Stimulated activated CD8-positive, alpha-beta memory T cell treated with anti-CD3 and anti-CD28 coated beads, Interleukin-2, amount 100 ng/mL, for 1 hour (primary cell): ENCODE measurements around the gene SHISA5.
"Not testable (repeated sequence)": the region's sequence is repeated elsewhere in the genome, so short reads cannot be mapped to it uniquely, and the experiment has no call there.

Source experiments
- DNase-seq, 2 donors: peaks; one replicate each; pipeline ENCODE4 v3.0.0-alpha.2; 2020; ENCODE audit warnings: low read depth in 2 of 2

Gene SHISA5

GRCh38 chr3:48519277-48519643 is 15.3 kb upstream of the SHISA5 start:
- no peak for DNase-seq

- DNase-seq = no peak
These were observed 14.8 kb upstream of the SHISA5 start for GRCh38 chr3:48518638-48519276.

GRCh38 chr3:48518069-48518468 is 14.1 kb upstream of the SHISA5 start:
- DNase-seq = no peak

- DNase-seq = no peak
These were observed 12.6 kb upstream of the SHISA5 start for GRCh38 chr3:48516571-48516970.

GRCh38 chr3:48514431-48515227 is 10.7 kb upstream of the SHISA5 start:
- no peak for DNase-seq

- DNase-seq = no peak
These were observed 7.6 kb upstream of the SHISA5 start for GRCh38 chr3:48511551-48511950.

GRCh38 chr3:48507256-48508061 is 3.5 kb upstream of the SHISA5 start:
- DNase-seq = peak; percentile 54 to 62

- no peak for DNase-seq
These were observed 2.1 kb upstream of the SHISA5 start for GRCh38 chr3:48505968-48506504.

- no peak for DNase-seq
These were observed 1.2 kb upstream of the SHISA5 start for GRCh38 chr3:48505146-48505545.

GRCh38 chr3:48503401-48504050 is 448 bp downstream of the SHISA5 start:
- DNase-seq = no peak

GRCh38 chr3:48502728-48503168 is 1.2 kb downstream of the SHISA5 start:
- DNase-seq = no peak

- no peak for DNase-seq
These were observed 1.9 kb downstream of the SHISA5 start for GRCh38 chr3:48502121-48502520.

GRCh38 chr3:48501196-48501595 is 2.8 kb downstream of the SHISA5 start:
- DNase-seq = no peak

- DNase-seq = no peak
These were observed 3.3 kb downstream of the SHISA5 start for GRCh38 chr3:48500656-48501055.

GRCh38 chr3:48493203-48493501 is 10.8 kb downstream of the SHISA5 start:
- DNase-seq = no peak

- DNase-seq = no peak
These were observed 11.3 kb downstream of the SHISA5 start for GRCh38 chr3:48492461-48493202.

GRCh38 chr3:48486952-48487351 is 17.0 kb downstream of the SHISA5 start:
- no peak for DNase-seq

- not testable (repeated sequence) for DNase-seq
These were observed 21.2 kb downstream of the SHISA5 start for GRCh38 chr3:48482822-48483221.

GRCh38 chr3:48480891-48481290 is 23.1 kb downstream of the SHISA5 start:
- DNase-seq = not testable (repeated sequence)

GRCh38 chr3:48478626-48479555 is 25.1 kb downstream of the SHISA5 start:
- no peak for DNase-seq
